HepG2 (cell line): ENCODE data around the gene LRP1B. TPM values are rescaled to one million over a fixed set of nuclear protein-coding genes. Genes with fewer than 3 reads are reported as not detected.

Experiments
- ATAC-seq: fragments of 200-7000 bp; cut with Tn5 transposase; 3 replicates; pipeline ENCODE4 v1.9.1; 2020; ENCODE audit warnings: mild to moderate bottlenecking, moderate library complexity
- BruUV-seq: library from RNA; stranded (reverse); fragments of 400-500 nt; replicated peaks from 2 replicates; lab custom pipeline; 2021; lab: Mats Ljungman, UMichigan
- CTCF ChIA-PET: fragments of 300-600 bp; formaldehyde crosslinking; extraction: SDS; loops from one replicate; lab custom pipeline; 2021; ENCODE audit warnings: low total read pairs, inconsistent platforms, low intra/inter-chr PET ratio; lab: Yijun Ruan, JAX
- POLR2A ChIA-PET: fragments of 350-600 bp; sonication (Branson Sonifier 250); formaldehyde crosslinking; loops from one replicate; lab custom pipeline; 2020; ENCODE audit warnings: antibody characterized with exemption, inconsistent platforms; lab: Yijun Ruan, JAX
- DNase-seq: peaks from one replicate; pipeline ENCODE4 v3.0.0-alpha.2; 2015; ENCODE audit warnings: low spot score
- FAIRE-seq: peaks from 3 replicates; lab custom pipeline; 2011; peaks lifted over from hg19 to GRCh38; lab: Jason Lieb, UNC
- H2AFZ ChIP-seq: one replicate; pipeline ENCODE4 v1.6.1; 2011; ENCODE audit warnings: low read length, inconsistent platforms
- H3K27ac ChIP-seq: fragments of 300-600 bp; 3 replicates; pipeline ENCODE4 v1.8.0; 2011; ENCODE audit warnings: mixed run types, mild to moderate bottlenecking, mixed read lengths, low read length, inconsistent platforms; ENCODE audit not compliant: insufficient read depth; ENCODE audit errors: extremely low read length
- H3K27me3 ChIP-seq, 2 experiments: fragments of 200-600 bp in 1 of 2; 2 replicates in 1 of 2; 3 replicates in 1 of 2; pipeline versions ENCODE4 v1.6.0 to v1.8.0; 2011; ENCODE audit warnings: low read length in 2 of 2, mild to moderate bottlenecking in 2 of 2, moderate library complexity in 2 of 2, inconsistent platforms in 1 of 2; ENCODE audit not compliant: insufficient read depth in 2 of 2, control insufficient read depth in 1 of 2
- H3K36me3 ChIP-seq, 2 experiments: fragments of 200-600 bp in 1 of 2; replicated peaks in 1 of 2; 2 replicates in 1 of 2; 3 replicates in 1 of 2; pipeline versions ENCODE4 v1.5.1 to v1.8.0; 2011; ENCODE audit warnings: low read length in 2 of 2, inconsistent platforms in 1 of 2; ENCODE audit not compliant: insufficient read depth in 2 of 2, control insufficient read depth in 1 of 2
- H3K4me1 ChIP-seq: 2 replicates; pipeline ENCODE4 v1.5.1; 2012; ENCODE audit warnings: low read length, inconsistent platforms; ENCODE audit not compliant: insufficient read depth
- H3K4me2 ChIP-seq: 2 replicates; pipeline ENCODE4 v1.6.0; 2011; ENCODE audit warnings: low read depth, low read length, inconsistent platforms
- H3K4me3 ChIP-seq, 3 experiments: fragments of 200-600 bp in 1 of 3; sonication (generic), shearing (Covaris generic) in 1 of 3; replicated peaks in 1 of 3; 2 replicates each; pipeline ENCODE4 v1.5.1; 2011 to 2016; ENCODE audit warnings: low read length in 3 of 3, inconsistent platforms in 2 of 3, low read depth in 2 of 3, mild to moderate bottlenecking in 2 of 3, control low read depth in 1 of 3, mixed read lengths in 1 of 3; ENCODE audit not compliant: insufficient read depth in 1 of 3
- H3K79me2 ChIP-seq: one replicate; pipeline ENCODE4 v1.6.1; 2011; ENCODE audit warnings: low read length, inconsistent platforms; ENCODE audit not compliant: insufficient read depth
- H3K9ac ChIP-seq: 2 replicates; pipeline ENCODE4 v1.6.0; 2011; ENCODE audit warnings: mild to moderate bottlenecking, low read depth, low read length, inconsistent platforms; ENCODE audit not compliant: insufficient read depth
- H3K9me3 ChIP-seq: 2 replicates; pipeline ENCODE4 v1.5.1; 2012; ENCODE audit warnings: mild to moderate bottlenecking, low read length
- H4K20me1 ChIP-seq: 2 replicates; pipeline ENCODE4 v1.6.0; 2011; ENCODE audit warnings: inconsistent platforms, mild to moderate bottlenecking, low read length, moderate library complexity; ENCODE audit not compliant: insufficient read depth
- AKAP8 ChIP-seq: sonication (generic); formaldehyde crosslinking; IDR thresholded peaks from 2 replicates; pipeline ENCODE4 v1.5.1; 2020; ENCODE audit warnings: mild to moderate bottlenecking, missing genetic modification reagents
- ARID3A ChIP-seq: IDR thresholded peaks from 2 replicates; pipeline ENCODE4 v1.6.1; 2012; ENCODE audit warnings: low read depth, low read length, improper control_type of control experiment
- HNRNPUL1 ChIP-seq: fragments of 200-400 bp; formaldehyde crosslinking; IDR thresholded peaks from 2 replicates; pipeline ENCODE4 v1.6.1; 2017; ENCODE audit warnings: low read depth, mild to moderate bottlenecking, low read length, moderate library complexity
- ISX ChIP-seq: sonication (generic); formaldehyde crosslinking; conservative IDR thresholded peaks from 2 replicates; pipeline ENCODE4 v1.5.0; 2020; ENCODE audit warnings: missing genetic modification reagents
- MTA1 ChIP-seq: sonication (generic); formaldehyde crosslinking; IDR thresholded peaks from 2 replicates; pipeline ENCODE4 v1.4.0; 2020; ENCODE audit warnings: missing genetic modification reagents, mild to moderate bottlenecking, borderline replicate concordance
- NR2F6 ChIP-seq, 2 experiments: IDR thresholded peaks; 2 replicates each; pipeline ENCODE4 v1.6.1; 2016; ENCODE audit warnings: antibody characterized with exemption in 1 of 2, mild to moderate bottlenecking in 1 of 2
- RXRB ChIP-seq: IDR thresholded peaks from 2 replicates; pipeline ENCODE4 v1.6.1; 2016; ENCODE audit warnings: borderline replicate concordance, missing genetic modification reagents, missing compliant biosample characterization
- SRSF1 ChIP-seq: fragments of 200-400 bp; formaldehyde crosslinking; optimal IDR thresholded peaks from 2 replicates; pipeline ENCODE3; 2017; ENCODE audit warnings: mild to moderate bottlenecking, low read depth, low read length, moderate library complexity
- TBX3 ChIP-seq: fragments of 450-650 bp; IDR thresholded peaks from 2 replicates; pipeline ENCODE4 v1.6.1; 2017; ENCODE audit warnings: antibody characterized with exemption, mild to moderate bottlenecking, inconsistent platforms, borderline replicate concordance
- ZFP82 ChIP-seq: sonication (generic); formaldehyde crosslinking; IDR thresholded peaks from 2 replicates; pipeline ENCODE4 v1.5.1; 2020; ENCODE audit warnings: mild to moderate bottlenecking, missing genetic modification reagents, borderline replicate concordance
- ZNF569 ChIP-seq: sonication (generic); formaldehyde crosslinking; IDR thresholded peaks from 2 replicates; pipeline ENCODE4 v1.5.0; 2020; ENCODE audit warnings: mild to moderate bottlenecking, missing genetic modification reagents, moderate library complexity, borderline replicate concordance
- ZNF644 ChIP-seq: IDR thresholded peaks from 2 replicates; pipeline ENCODE4 v1.6.1; 2016; ENCODE audit warnings: low read depth
- WGBS: methylation state at CpG from one replicate; pipeline ENCODE4 v1.1.6; 2017; ENCODE audit warnings: low lambda C conversion rate; 5-methylcytosine and 5-hydroxymethylcytosine counted together
- in situ Hi-C: cut with HindIII; loops from 2 replicates; pipeline ENCODE4 v1.10.0; 2017; ENCODE audit warnings: low pct_unique_long_range_greater_than_20kb; ENCODE audit not compliant: extremely low pct_ligation_motif_present
- intact Hi-C: fragments of 100-400 bp; cut with micrococcal nuclease; formaldehyde crosslinking; loops from one replicate; pipeline ENCODE4 v1.10.0; 2022; ENCODE audit not compliant: unreplicated experiment
- polyA plus RNA-seq, 8 experiments: library from polyadenylated mRNA; depleted of rRNA in 3 of 8; stranded (reverse) in 7 of 8; unstranded in 1 of 8; fragments of >200 nt; fragmentation: Illumina TruSeq in 4 of 8; extraction: Trizol in 4 of 8; gene quantifications; 2 replicates each; pipeline versions ENCODE4 v1.2.1 to v1.2.3, GENCODE V29; 2011 to 2016; ENCODE audit warnings: low read depth in 4 of 8, missing spikeins in 1 of 8, mixed read lengths in 1 of 8; ENCODE audit not compliant: insufficient read depth in 1 of 8
- total RNA-seq, 5 experiments: library from RNA; depleted of rRNA; stranded (reverse); fragments of >200 nt; fragmentation: Illumina TruSeq; extraction: Trizol; gene quantifications; 2 replicates each; pipeline ENCODE4 v1.2.3, GENCODE V29; 2016; ENCODE audit warnings: low read depth in 1 of 5

LRP1B gene
- total and polyA plus RNA-seq, 2 of the 13 experiments (the other 11 are each of a cell fraction or from before 2014, with no cell fraction given), result 0.04 TPM; not detected in 1

- TF ChIP-seq NR2F6 (IDR thresholded peaks at IDR 0.05) (no peak), NR2F6 (CRISPR knock-in tag; IDR thresholded peaks at IDR 0.05) (no peak)
Observed at GRCh38 chr2:140496714-140497113, 1634.1 kb downstream of the LRP1B start (continued).

GRCh38 chr2:140491876-140492275, 1638.9 kb downstream of the LRP1B start:
- WGBS, result under 1% methylated on average over 3 of the region's 3 CpGs
- FAIRE-seq (no peak), ATAC-seq (no peak), DNase-seq (no peak)
- in situ Hi-C loops, result no loop called here
- no peaks in the 10 kb centered on the region for H4K20me1 ChIP-seq
- TF ChIP-seq ZNF569 (no peak), MTA1 (CRISPR knock-in tag) (no peak), TBX3 (no peak), AKAP8 (CRISPR knock-in tag) (no peak), SRSF1 (no peak), ARID3A (no peak), HNRNPUL1 (no peak), ISX (CRISPR knock-in tag) (no peak), RXRB (CRISPR knock-in tag) (no peak), ZFP82 (CRISPR knock-in tag) (no peak), ZNF644 (no peak)
- no peaks in the 10 kb centered on the region for H3K79me2 ChIP-seq
- ChIA-PET CTCF (no interaction called here), POLR2A (no interaction called here)
- H3K27ac ChIP-seq, result no peak overlapping the region
- H3K4me1 ChIP-seq, result no peaks in the 10 kb centered on the region
- no peaks in the 10 kb centered on the region for H3K36me3 ChIP-seq
- BruUV-seq, result no TSS peak
- intact Hi-C loops, result loop anchor here (5.0 kb wide), 1 partner anchor 510 kb away; no protein-coding TSS in a partner anchor
- H2AFZ ChIP-seq, result no peak overlapping the region
- H3K9ac ChIP-seq, result no peak overlapping the region
- no peak overlapping the region for H3K4me2 ChIP-seq
- no peaks in the 10 kb centered on the region for H3K9me3 ChIP-seq
- no peaks in the 10 kb centered on the region for H3K27me3 ChIP-seq
- no peak overlapping the region for H3K4me3 ChIP-seq
